Left colon (tissue), 2 donors: Measurements from ENCODE around the gene CFAP74. TPM values are rescaled to one million over a fixed set of nuclear protein-coding genes. Genes with fewer than 3 reads are reported as not detected.

Experiments
- ATAC-seq: fragments of 200-7000 bp; cut with Tn5 transposase; one replicate; pipeline ENCODE4 v1.9.1; 2020; ENCODE audit warnings: mild to moderate bottlenecking, moderate library complexity
- DNase-seq, 2 donors: peaks; one replicate each; pipeline ENCODE4 v3.0.0-alpha.2; 2020
- intact Hi-C, 2 donors: fragments of 100-400 bp; cut with DNase I in 1 of 2; cut with micrococcal nuclease in 1 of 2; formaldehyde crosslinking; loops; one replicate each; pipeline versions ENCODE4 v1.11.2 to v1.14.0; 2022; cut with DNase I, micrococcal nuclease
- total RNA-seq, 2 donors: library from RNA; stranded (reverse); fragmentation: NEBNext Ultra II Directional; extraction: Animal tissue kit (Norgen Biotek cat#: 25700); gene quantifications; one replicate each; pipeline ENCODE4 v1.2.1, GENCODE V29; 2021
- donor health status: DM: no; HTN: no; CAD: no.
- donor health status: DM: yes; HTN: yes; CAD: no.

CFAP74 gene
- total RNA-seq, 2 donors from 2014 or later = not detected

- intact Hi-C loops = loop anchor here in 1 of 2 donors (5.0 kb wide), 1 partner anchor 91 kb away; no protein-coding TSS in a partner anchor
- ATAC-seq (peak; percentile 47), DNase-seq (peak; percentile 57 to 65)
Observed at GRCh38 chr1:2042830-2043773, 39.5 kb upstream of the CFAP74 start.

GRCh38 chr1:2041887-2042286 is 38.3 kb upstream of the CFAP74 start:
- intact Hi-C loops = loop anchor here in 1 of 2 donors (5.0 kb wide), 1 partner anchor 90 kb away; no protein-coding TSS in a partner anchor
- DNase-seq = no peak

GRCh38 chr1:2041305-2041704 is 37.7 kb upstream of the CFAP74 start:
- ATAC-seq = no peak
- DNase-seq = no peak
- intact Hi-C loops = loop anchor here in 1 of 2 donors (5.0 kb wide), 1 partner anchor 89 kb away; no protein-coding TSS in a partner anchor

More at GRCh38 chr1:2041887-2042286, 38.3 kb upstream of the CFAP74 start:
- no peak for ATAC-seq

- ATAC-seq = no peak
- intact Hi-C loops = loop anchor here in 1 of 2 donors (10.0 kb wide), 1 partner anchor 74 kb away; no protein-coding TSS in a partner anchor
- no peak for DNase-seq
Observed at GRCh38 chr1:2039251-2039650, 35.7 kb upstream of the CFAP74 start.

- DNase-seq (no peak), ATAC-seq (no peak)
- intact Hi-C loops = loop anchor here in 1 of 2 donors (10.0 kb wide), 1 partner anchor 73 kb away; no protein-coding TSS in a partner anchor
Observed at GRCh38 chr1:2038229-2038628, 34.6 kb upstream of the CFAP74 start.

- intact Hi-C loops = loop anchor here in 1 of 2 donors (10.0 kb wide), 1 partner anchor 73 kb away; no protein-coding TSS in a partner anchor
- DNase-seq = no peak
- ATAC-seq = no peak
Observed at GRCh38 chr1:2037314-2037979, 33.9 kb upstream of the CFAP74 start.

GRCh38 chr1:2036287-2036686 is 32.7 kb upstream of the CFAP74 start:
- ATAC-seq (no peak), DNase-seq (no peak)
- intact Hi-C loops = loop anchor here in 1 of 2 donors (10.0 kb wide), 1 partner anchor 71 kb away; no protein-coding TSS in a partner anchor

- intact Hi-C loops = loop anchor here in 1 of 2 donors (10.0 kb wide), 1 partner anchor 68 kb away; no protein-coding TSS in a partner anchor
- DNase-seq = no peak
- ATAC-seq = no peak
Observed at GRCh38 chr1:2033165-2033564, 29.6 kb upstream of the CFAP74 start.

- ATAC-seq (no peak), DNase-seq (no peak)
- intact Hi-C loops = loop anchor here in 1 of 2 donors (10.0 kb wide), 1 partner anchor 68 kb away; no protein-coding TSS in a partner anchor
Observed at GRCh38 chr1:2032737-2033136, 29.2 kb upstream of the CFAP74 start.

GRCh38 chr1:2031546-2032540 is 28.3 kb upstream of the CFAP74 start:
- intact Hi-C loops = loop anchor here in 1 of 2 donors (10.0 kb wide), 1 partner anchor 67 kb away; no protein-coding TSS in a partner anchor
- ATAC-seq (no peak), DNase-seq (no peak)

GRCh38 chr1:2030076-2030871 is 26.7 kb upstream of the CFAP74 start:
- DNase-seq (no peak), ATAC-seq (no peak)
- intact Hi-C loops = loop anchor here in 1 of 2 donors (10.0 kb wide), 1 partner anchor 65 kb away; no protein-coding TSS in a partner anchor

- intact Hi-C loops = no loop called here
- DNase-seq (no peak), ATAC-seq (no peak)
Observed at GRCh38 chr1:2029561-2029960, 26.0 kb upstream of the CFAP74 start.

GRCh38 chr1:2028870-2029560 is 25.4 kb upstream of the CFAP74 start:
- no peak for ATAC-seq

GRCh38 chr1:2027961-2028583 is 24.5 kb upstream of the CFAP74 start:
- ATAC-seq (no peak), DNase-seq (no peak)
- intact Hi-C loops = no loop called here

More at GRCh38 chr1:2028870-2029560, 25.4 kb upstream of the CFAP74 start:
- intact Hi-C loops = no loop called here
- no peak for DNase-seq

GRCh38 chr1:2025491-2025981 is 21.9 kb upstream of the CFAP74 start:
- no peak for ATAC-seq
- intact Hi-C loops = no loop called here
- no peak for DNase-seq

- intact Hi-C loops = no loop called here
- ATAC-seq = no peak
Observed at GRCh38 chr1:2024887-2025286, 21.3 kb upstream of the CFAP74 start.

More at GRCh38 chr1:2024887-2025286, 21.3 kb upstream of the CFAP74 start:
- DNase-seq = no peak
